DOHH2 (cell line): ENCODE data around the gene SLC25A13.
"Not testable (repeated sequence)": the region's sequence is repeated elsewhere in the genome, so short reads cannot be mapped to it uniquely, and the experiment has no call there.

ENCODE experiments used
- H3F3A ChIP-seq: fragments of 200-600 bp; sonication (generic), shearing (Covaris generic); 2 replicates; pipeline ENCODE4 v1.6.0; 2016; ENCODE audit warnings: antibody characterized with exemption, mild to moderate bottlenecking; ENCODE audit not compliant: control insufficient read depth, insufficient read depth
- H3K27ac ChIP-seq: fragments of 200-600 bp; sonication (generic); 2 replicates; pipeline ENCODE4 v1.5.1; 2014; ENCODE audit warnings: low read depth, mild to moderate bottlenecking, low read length, moderate library complexity
- H3K27me3 ChIP-seq: fragments of 200-600 bp; sonication (generic); 2 replicates; pipeline ENCODE4 v1.6.1; 2014; ENCODE audit warnings: mild to moderate bottlenecking, low read length, mixed read lengths; ENCODE audit not compliant: control insufficient read depth
- H3K36me3 ChIP-seq: fragments of 200-600 bp; sonication (generic); 2 replicates; pipeline ENCODE4 v1.6.1; 2014; ENCODE audit warnings: mild to moderate bottlenecking, low read length, moderate library complexity, mixed read lengths; ENCODE audit not compliant: control insufficient read depth
- H3K4me1 ChIP-seq: fragments of 200-600 bp; sonication (generic); 2 replicates; pipeline ENCODE4 v1.6.1; 2014; ENCODE audit warnings: mild to moderate bottlenecking, low read length, mixed read lengths; ENCODE audit not compliant: control insufficient read depth
- H3K4me2 ChIP-seq: fragments of 200-600 bp; sonication (generic); 2 replicates; pipeline ENCODE4 v1.6.0; 2014; ENCODE audit warnings: mild to moderate bottlenecking, low read length, moderate library complexity
- H3K4me3 ChIP-seq: fragments of 200-600 bp; sonication (generic); 2 replicates; pipeline ENCODE4 v1.5.1; 2014; ENCODE audit warnings: mild to moderate bottlenecking, low read length, mixed read lengths
- H3K79me2 ChIP-seq: fragments of 200-600 bp; sonication (generic); 2 replicates; pipeline ENCODE4 v1.6.1; 2014; ENCODE audit warnings: mild to moderate bottlenecking, low read length, mixed read lengths; ENCODE audit not compliant: control insufficient read depth
- H3K9me2 ChIP-seq: fragments of 200-600 bp; sonication (generic); replicated peaks from 2 replicates; pipeline ENCODE4 v1.6.1; 2014; ENCODE audit warnings: mild to moderate bottlenecking, low read length, mixed read lengths; ENCODE audit not compliant: control insufficient read depth
- H3K9me3 ChIP-seq: fragments of 200-600 bp; sonication (generic); 2 replicates; pipeline ENCODE4 v1.6.1; 2014; ENCODE audit warnings: antibody characterized with exemption, low read length, mixed read lengths; ENCODE audit not compliant: control insufficient read depth, insufficient read depth
- H4K20me1 ChIP-seq: fragments of 200-600 bp; sonication (generic); 2 replicates; pipeline ENCODE4 v1.6.0; 2014; ENCODE audit warnings: low read depth, mild to moderate bottlenecking, antibody characterized with exemption, low read length, moderate library complexity; ENCODE audit not compliant: control insufficient read depth, insufficient read depth
- EZH2phosphoT487 ChIP-seq: fragments of 200-600 bp; sonication (generic); IDR thresholded peaks from 2 replicates; pipeline ENCODE4 v1.6.1; 2017; ENCODE audit warnings: borderline replicate concordance, mild to moderate bottlenecking, antibody characterized with exemption, low read length, moderate library complexity, mixed read lengths
- TF ChIP-seq, protein P1 (sequence below): fragments of 200-600 bp; sonication (generic); IDR thresholded peaks from one replicate; pipeline ENCODE4 v1.5.1; 2014; ENCODE audit warnings: antibody characterized with exemption, mild to moderate bottlenecking, low read depth, low read length; ENCODE audit not compliant: poor library complexity, severe bottlenecking

Gene SLC25A13

DNA sequence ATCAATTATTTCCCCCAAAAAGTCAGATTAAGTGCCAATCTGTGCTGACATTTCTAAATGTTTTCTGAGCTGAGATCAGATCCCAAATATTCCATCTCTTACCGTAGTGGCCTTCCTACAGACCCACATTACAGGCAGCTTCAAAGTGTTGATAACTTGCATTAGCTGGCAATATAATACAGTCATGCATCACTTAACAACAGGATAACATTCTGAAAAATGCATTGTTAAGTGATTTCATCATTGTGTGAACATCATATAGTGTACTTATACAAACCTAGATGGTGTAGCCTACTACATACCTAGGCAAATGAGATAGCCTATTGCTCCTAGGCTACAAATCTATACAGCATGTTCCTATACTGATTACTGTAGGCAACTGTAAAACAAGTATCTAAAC, 22.4 kb downstream of the SLC25A13 start:
- H3K9me3 ChIP-seq, result no peaks in the 10 kb centered on the region
- H3K36me3 ChIP-seq, result 0 out of 2 replicates have a peak, but pooled peaks cover 2% of the 10 kb centered on the region
- no peaks in the 10 kb centered on the region for H4K20me1 ChIP-seq
- no peaks in the 10 kb centered on the region for H3K4me1 ChIP-seq
- H3K4me3 ChIP-seq, result no peak overlapping the region
- H3K27ac ChIP-seq, result no peak overlapping the region
- H3K79me2 ChIP-seq, result peaks cover 43% of the 10 kb centered on the region
- H3F3A ChIP-seq, result no peaks in the 10 kb centered on the region; the same call in 1 of the 2 replicates
- no peaks in the 10 kb centered on the region for H3K9me2 ChIP-seq
- H3K27me3 ChIP-seq, result no peaks in the 10 kb centered on the region
- TF ChIP-seq, protein P1, sequence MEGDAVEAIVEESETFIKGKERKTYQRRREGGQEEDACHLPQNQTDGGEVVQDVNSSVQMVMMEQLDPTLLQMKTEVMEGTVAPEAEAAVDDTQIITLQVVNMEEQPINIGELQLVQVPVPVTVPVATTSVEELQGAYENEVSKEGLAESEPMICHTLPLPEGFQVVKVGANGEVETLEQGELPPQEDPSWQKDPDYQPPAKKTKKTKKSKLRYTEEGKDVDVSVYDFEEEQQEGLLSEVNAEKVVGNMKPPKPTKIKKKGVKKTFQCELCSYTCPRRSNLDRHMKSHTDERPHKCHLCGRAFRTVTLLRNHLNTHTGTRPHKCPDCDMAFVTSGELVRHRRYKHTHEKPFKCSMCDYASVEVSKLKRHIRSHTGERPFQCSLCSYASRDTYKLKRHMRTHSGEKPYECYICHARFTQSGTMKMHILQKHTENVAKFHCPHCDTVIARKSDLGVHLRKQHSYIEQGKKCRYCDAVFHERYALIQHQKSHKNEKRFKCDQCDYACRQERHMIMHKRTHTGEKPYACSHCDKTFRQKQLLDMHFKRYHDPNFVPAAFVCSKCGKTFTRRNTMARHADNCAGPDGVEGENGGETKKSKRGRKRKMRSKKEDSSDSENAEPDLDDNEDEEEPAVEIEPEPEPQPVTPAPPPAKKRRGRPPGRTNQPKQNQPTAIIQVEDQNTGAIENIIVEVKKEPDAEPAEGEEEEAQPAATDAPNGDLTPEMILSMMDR, result no peak
- TF ChIP-seq EZH2phosphoT487, result no peak
- no peak overlapping the region for H3K4me2 ChIP-seq

DNA sequence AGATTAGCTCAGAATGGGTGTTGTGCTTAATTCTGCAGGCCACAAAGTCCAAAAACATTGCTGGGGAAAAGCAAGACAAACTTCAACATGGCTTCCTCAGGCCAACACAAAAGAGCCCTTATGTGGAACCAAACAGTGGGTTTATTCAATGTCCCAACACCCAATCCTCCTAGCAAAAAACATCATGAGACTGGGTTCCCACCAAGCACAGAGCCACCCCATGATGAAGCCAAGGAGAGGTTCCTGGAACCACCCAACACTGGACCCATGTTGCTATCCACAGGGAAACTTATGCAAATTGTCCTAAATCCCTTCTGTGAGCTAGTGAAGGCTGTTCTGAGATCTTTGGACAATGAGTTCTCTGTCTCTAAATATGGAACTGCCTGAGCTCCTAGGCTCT, 24.0 kb downstream of the SLC25A13 start:
- H3K9me3 ChIP-seq, result no peaks in the 10 kb centered on the region
- H3F3A ChIP-seq, result no peaks in the 10 kb centered on the region; the same call in 1 of the 2 replicates
- peaks cover 28% of the 10 kb centered on the region for H3K79me2 ChIP-seq
- H3K27ac ChIP-seq, result no peak overlapping the region
- H3K4me1 ChIP-seq, result no peaks in the 10 kb centered on the region
- no peak overlapping the region for H3K4me3 ChIP-seq
- H3K9me2 ChIP-seq, result no peaks in the 10 kb centered on the region
- no peaks in the 10 kb centered on the region for H4K20me1 ChIP-seq
- H3K27me3 ChIP-seq, result no peaks in the 10 kb centered on the region
- TF ChIP-seq EZH2phosphoT487, result no peak
- TF ChIP-seq, protein P1, result no peak
- H3K4me2 ChIP-seq, result no peak overlapping the region
- H3K36me3 ChIP-seq, result 0 out of 2 replicates have a peak, but pooled peaks cover 3% of the 10 kb centered on the region

DNA sequence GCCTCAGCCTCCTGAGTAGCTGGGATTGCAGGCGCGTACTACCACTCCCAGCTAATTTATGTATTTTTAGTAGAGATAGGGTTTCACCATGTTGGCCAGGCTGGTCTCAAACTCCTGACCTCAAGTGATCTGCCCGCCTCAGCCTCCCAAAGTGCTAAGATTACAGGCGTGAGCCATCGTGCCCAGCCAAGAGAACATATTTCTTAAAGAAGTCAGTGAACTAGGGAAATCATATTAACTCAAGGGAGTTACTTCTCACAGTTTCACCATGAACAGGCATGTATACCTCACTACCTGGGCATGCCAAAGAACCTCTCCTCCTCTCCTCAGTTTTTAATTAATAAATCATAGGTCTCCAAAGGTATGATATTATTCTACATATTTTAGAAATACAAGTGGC, 24.5 kb downstream of the SLC25A13 start:
- not testable (repeated sequence) for H3K27ac ChIP-seq, H3K4me3 ChIP-seq, H3K36me3 ChIP-seq, H3K9me2 ChIP-seq, H3F3A ChIP-seq, H3K4me1 ChIP-seq, H3K4me2 ChIP-seq, H4K20me1 ChIP-seq, H3K27me3 ChIP-seq, H3K9me3 ChIP-seq
- H3K79me2 ChIP-seq, result peaks cover 24% of the 10 kb centered on the region

DNA sequence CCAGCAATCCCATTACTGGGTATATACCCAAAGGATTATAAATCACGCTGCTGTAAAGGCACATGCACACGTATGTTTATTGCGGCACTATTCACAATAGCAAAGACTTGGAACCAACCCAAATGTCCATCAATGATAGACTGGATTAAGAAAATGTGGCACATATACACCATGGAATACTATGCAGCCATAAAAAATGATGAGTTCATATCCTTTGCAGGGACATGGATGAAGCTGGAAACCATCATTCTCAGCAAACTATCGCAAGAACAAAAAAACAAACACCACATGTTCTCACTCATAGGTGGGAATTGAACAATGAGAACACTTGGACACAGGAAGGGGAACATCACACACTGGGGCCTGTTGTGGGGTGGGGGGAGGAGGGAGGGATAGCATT, 28.0 kb downstream of the SLC25A13 start:
- H3K9me3 ChIP-seq, H3K27me3 ChIP-seq, H3K4me3 ChIP-seq, H3K79me2 ChIP-seq, H3K36me3 ChIP-seq, H3F3A ChIP-seq, H3K4me2 ChIP-seq, H3K27ac ChIP-seq, H3K9me2 ChIP-seq, H3K4me1 ChIP-seq, H4K20me1 ChIP-seq: not testable (repeated sequence)
